H1 (cell line): ENCODE results near the gene MFAP4. TPM values are rescaled to one million over a fixed set of nuclear protein-coding genes. Genes with fewer than 3 reads are reported as not detected.

Source experiments
- CTCF ChIA-PET: fragments of 300-600 bp; sonication (Branson Sonifier 250); formaldehyde crosslinking; loops from one replicate; lab custom pipeline; 2021; ENCODE audit not compliant: partially characterized antibody; lab: Charles Lee
- POLR2A ChIA-PET: fragments of 300-600 bp; sonication (Branson Sonifier 250); formaldehyde crosslinking; loops from one replicate; lab custom pipeline; 2021; ENCODE audit warnings: inconsistent platforms; ENCODE audit not compliant: partially characterized antibody; lab: Charles Lee
- DNase-seq, 2 experiments: peaks; one replicate each; pipeline versions ENCODE4 v3.0.0 to v3.0.0-alpha.2; 2010 to 2022; ENCODE audit warnings: low spot score in 2 of 2, low read depth in 1 of 2, mixed read lengths in 1 of 2
- FAIRE-seq: peaks from 2 replicates; lab custom pipeline; 2011; peaks lifted over from hg19 to GRCh38; lab: Jason Lieb, UNC
- H2AFZ ChIP-seq: 2 replicates; pipeline ENCODE4 v1.8.1; 2012; ENCODE audit warnings: low read length, inconsistent platforms
- H2AK5ac ChIP-seq: 2 replicates; pipeline ENCODE4 v1.6.1; 2013; ENCODE audit warnings: low read depth, low read length
- H2BK120ac ChIP-seq: replicated peaks from 2 replicates; pipeline ENCODE3; 2013; ENCODE audit warnings: low read depth, low read length, inconsistent platforms
- H2BK12ac ChIP-seq: 2 replicates; pipeline ENCODE4 v1.6.1; 2013; ENCODE audit warnings: low read depth, low read length
- H2BK15ac ChIP-seq: 2 replicates; pipeline ENCODE4 v1.6.1; 2013; ENCODE audit warnings: low read length
- H2BK20ac ChIP-seq: 2 replicates; pipeline ENCODE4 v1.6.1; 2013; ENCODE audit warnings: low read length
- H2BK5ac ChIP-seq: 2 replicates; pipeline ENCODE4 v1.6.1; 2013; ENCODE audit warnings: low read depth, low read length
- H3K14ac ChIP-seq: 2 replicates; pipeline ENCODE4 v1.6.1; 2013; ENCODE audit warnings: inconsistent platforms; ENCODE audit not compliant: insufficient read length
- H3K18ac ChIP-seq: 2 replicates; pipeline ENCODE4 v1.6.1; 2013; ENCODE audit warnings: low read length; ENCODE audit errors: extremely low read depth
- H3K23ac ChIP-seq: 2 replicates; pipeline ENCODE4 v1.6.1; 2013; ENCODE audit warnings: inconsistent platforms; ENCODE audit not compliant: insufficient read length
- H3K23me2 ChIP-seq: 2 replicates; pipeline ENCODE4 v1.6.1; 2013; ENCODE audit warnings: low read depth, low read length
- H3K27ac ChIP-seq: 2 replicates; pipeline ENCODE4 v1.6.1; 2011; ENCODE audit warnings: low read depth, low read length, inconsistent platforms
- H3K27me3 ChIP-seq, 4 experiments: replicated peaks in 1 of 4; 1 replicate in 1 of 4; 2 replicates in 3 of 4; pipeline versions ENCODE4 v1.6.1 to v1.8.1; 2011 to 2013; ENCODE audit warnings: low read length in 3 of 4, mild to moderate bottlenecking in 3 of 4, inconsistent platforms in 2 of 4, mixed read lengths in 2 of 4, moderate library complexity in 1 of 4; ENCODE audit not compliant: control insufficient read depth in 3 of 4, insufficient read depth in 3 of 4; ENCODE audit errors: extremely low read depth in 1 of 4
- H3K36me3 ChIP-seq, 4 experiments: 2 replicates each; pipeline versions ENCODE4 v1.6.1 to v1.8.1; 2011 to 2013; ENCODE audit warnings: mild to moderate bottlenecking in 4 of 4, low read length in 3 of 4, moderate library complexity in 2 of 4, control low read depth in 1 of 4, inconsistent platforms in 1 of 4; ENCODE audit not compliant: insufficient read depth in 4 of 4, control insufficient read depth in 2 of 4
- H3K4ac ChIP-seq: replicated peaks from 2 replicates; pipeline ENCODE3; 2013; ENCODE audit warnings: low read length, low read depth, mixed read lengths, inconsistent platforms; ENCODE audit not compliant: insufficient read length
- H3K4me1 ChIP-seq, 4 experiments: replicated peaks in 1 of 4; 1 replicate in 1 of 4; 2 replicates in 3 of 4; pipeline versions ENCODE4 v1.6.1 to v1.8.1; 2011 to 2013; ENCODE audit warnings: low read length in 3 of 4, inconsistent platforms in 2 of 4, mixed read lengths in 1 of 4; ENCODE audit not compliant: insufficient read depth in 4 of 4, control insufficient read depth in 3 of 4
- H3K4me2 ChIP-seq, 2 experiments: 2 replicates each; pipeline versions ENCODE4 v1.6.1 to v1.8.1; 2011 to 2013; ENCODE audit warnings: low read depth in 2 of 2, low read length in 2 of 2, control low read depth in 1 of 2, inconsistent platforms in 1 of 2, mild to moderate bottlenecking in 1 of 2; ENCODE audit not compliant: insufficient read depth in 1 of 2
- H3K4me3 ChIP-seq, 4 experiments: fragments of 200-600, 300-600 bp in 1 of 4; sonication (generic), shearing (Covaris generic), sonication (Bioruptor Twin) in 1 of 4; 2 replicates each; pipeline versions ENCODE4 v1.5.1 to v1.8.1; 2011 to 2016; ENCODE audit warnings: low read length in 4 of 4, low read depth in 3 of 4, control low read depth in 2 of 4, inconsistent platforms in 2 of 4, mild to moderate bottlenecking in 2 of 4, mixed read lengths in 1 of 4, moderate library complexity in 1 of 4; ENCODE audit not compliant: insufficient read depth in 2 of 4; ENCODE audit errors: extremely low read depth in 1 of 4
- H3K56ac ChIP-seq: replicated peaks from 2 replicates; pipeline ENCODE3; 2013; ENCODE audit warnings: low read depth, mild to moderate bottlenecking, mixed read lengths, low read length, inconsistent platforms; ENCODE audit not compliant: insufficient read length
- H3K79me1 ChIP-seq: 2 replicates; pipeline ENCODE4 v1.6.1; 2013; ENCODE audit warnings: low read depth, low read length, control low read depth
- H3K79me2 ChIP-seq, 2 experiments: 2 replicates each; pipeline versions ENCODE4 v1.6.1 to v1.8.1; 2012 to 2013; ENCODE audit warnings: low read length in 2 of 2, mild to moderate bottlenecking in 2 of 2, inconsistent platforms in 1 of 2; ENCODE audit not compliant: insufficient read depth in 2 of 2, control insufficient read depth in 1 of 2
- H3K9ac ChIP-seq, 4 experiments: replicated peaks in 1 of 4; 1 replicate in 1 of 4; 2 replicates in 3 of 4; pipeline versions ENCODE4 v1.6.1 to v1.8.1; 2011 to 2013; ENCODE audit warnings: low read depth in 3 of 4, low read length in 3 of 4, control low read depth in 2 of 4, mild to moderate bottlenecking in 2 of 4, moderate library complexity in 2 of 4, inconsistent platforms in 1 of 4; ENCODE audit errors: extremely low read depth in 1 of 4
- H3K9me3 ChIP-seq, 2 experiments: 2 replicates each; pipeline versions ENCODE4 v1.6.1 to v1.8.1; 2012 to 2013; ENCODE audit warnings: mild to moderate bottlenecking in 2 of 2, moderate library complexity in 2 of 2, control low read depth in 1 of 2, inconsistent platforms in 1 of 2, low read depth in 1 of 2, low read length in 1 of 2, mixed read lengths in 1 of 2; ENCODE audit not compliant: insufficient read depth in 2 of 2
- H4K20me1 ChIP-seq, 2 experiments: replicated peaks in 1 of 2; 2 replicates each; pipeline versions ENCODE3 to v1.8.1; 2011 to 2013; ENCODE audit warnings: inconsistent platforms in 2 of 2, low read length in 2 of 2, mild to moderate bottlenecking in 1 of 2; ENCODE audit not compliant: insufficient read depth in 2 of 2, control insufficient read depth in 1 of 2
- H4K5ac ChIP-seq: 2 replicates; pipeline ENCODE4 v1.6.1; 2013; ENCODE audit warnings: low read length, low read depth, mixed read lengths, inconsistent platforms; ENCODE audit not compliant: insufficient read length
- H4K8ac ChIP-seq: 2 replicates; pipeline ENCODE4 v1.8.0; 2013; ENCODE audit warnings: mild to moderate bottlenecking, moderate library complexity, low read length, inconsistent platforms; ENCODE audit not compliant: insufficient read depth; ENCODE audit errors: extremely low read depth
- H4K91ac ChIP-seq: replicated peaks from 2 replicates; pipeline ENCODE3; 2013; ENCODE audit warnings: low read length, mixed read lengths, inconsistent platforms; ENCODE audit not compliant: insufficient read length
- BCL11A ChIP-seq, 2 experiments: IDR thresholded peaks; one replicate each; pipeline ENCODE4 v1.6.1; 2011; ENCODE audit warnings: low read depth in 2 of 2, low read length in 2 of 2, mild to moderate bottlenecking in 2 of 2
- CBX5 ChIP-seq: fragments of 300-800, 300-1000 bp; sonication (generic); IDR thresholded peaks from 2 replicates; pipeline ENCODE4 v1.7.1; 2016; ENCODE audit warnings: antibody characterized with exemption, low read length, low read depth
- CTBP2 ChIP-seq: IDR thresholded peaks from 2 replicates; pipeline ENCODE4 v1.7.0; 2011; ENCODE audit warnings: borderline replicate concordance, mild to moderate bottlenecking, moderate library complexity, mixed read lengths, low read length; ENCODE audit not compliant: insufficient read depth, insufficient read length
- KDM1A ChIP-seq: fragments of 200-600, 300-600 bp; sonication (generic); IDR thresholded peaks from 2 replicates; pipeline ENCODE4 v1.7.1; 2016; ENCODE audit warnings: mild to moderate bottlenecking, low read length, borderline replicate concordance
- KDM5A ChIP-seq: fragments of 200-600 bp; IDR thresholded peaks from 2 replicates; pipeline ENCODE4 v1.7.1; 2012; ENCODE audit warnings: mild to moderate bottlenecking, low read length, inconsistent platforms, mixed read lengths
- RAD21 ChIP-seq, 2 experiments: IDR thresholded peaks in 1 of 2; conservative IDR thresholded peaks in 1 of 2; 2 replicates each; pipeline ENCODE4 v1.6.1; 2011; ENCODE audit warnings: low read depth in 2 of 2, low read length in 2 of 2, improper control_type of control experiment in 1 of 2, inconsistent platforms in 1 of 2, mild to moderate bottlenecking in 1 of 2, moderate library complexity in 1 of 2
- SP2 ChIP-seq: IDR thresholded peaks from 2 replicates; pipeline ENCODE4 v1.6.1; 2012; ENCODE audit warnings: mild to moderate bottlenecking, low read length, inconsistent platforms
- SUZ12 ChIP-seq: fragments of 200-600 bp; sonication (generic); IDR thresholded peaks from 2 replicates; pipeline ENCODE4 v1.6.1; 2012; ENCODE audit warnings: mild to moderate bottlenecking, inconsistent platforms, low read length, moderate library complexity, mixed read lengths
- TAF7 ChIP-seq: optimal IDR thresholded peaks from 2 replicates; pipeline ENCODE3; 2011; ENCODE audit warnings: low read depth, mild to moderate bottlenecking, inconsistent platforms, low read length, moderate library complexity, borderline replicate concordance
- TBP ChIP-seq: IDR thresholded peaks from 2 replicates; pipeline ENCODE4 v1.6.1; 2011; ENCODE audit warnings: low read depth, low read length, improper control_type of control experiment
- WGBS, 2 experiments: shearing (Covaris generic) in 1 of 2; methylation state at CpG; one replicate each; pipeline versions ENCODE4 v1.1.6 to v1.1.7; 2013 to 2015; ENCODE audit warnings: low lambda C conversion rate in 2 of 2, mixed read lengths in 2 of 2, inconsistent platforms in 1 of 2, low coverage in 1 of 2, missing lambda C conversion rate in 1 of 2; ENCODE audit not compliant: insufficient replicate concordance in 2 of 2, insufficient coverage in 1 of 2, insufficient read length in 1 of 2; ENCODE audit errors: extremely low coverage in 1 of 2, missing lambda C conversion rate in 1 of 2; 5-methylcytosine and 5-hydroxymethylcytosine counted together
- polyA plus RNA-seq, 7 experiments: library from polyadenylated mRNA; depleted of rRNA in 3 of 7; stranded (reverse) in 5 of 7; unstranded in 2 of 7; fragments of >200 nt in 5 of 7; fragments of 200-250 nt in 2 of 7; gene quantifications; 1 replicate in 5 of 7; 2 replicates in 1 of 7; 4 replicates in 1 of 7; pipeline versions ENCODE4 v1.2.1 to v1.2.3, GENCODE V29; 2011 to 2013; ENCODE audit warnings: missing spikeins in 2 of 7, mixed read lengths in 2 of 7
- total RNA-seq: library from RNA; stranded (reverse); fragmentation: NEBNext Ultra II Directional; extraction: Animal tissue kit (Norgen Biotek cat#: 25700); gene quantifications from 2 replicates; pipeline ENCODE4 v1.2.1, GENCODE V29; 2021
- TF ChIP-seq, protein P1 (sequence below): IDR thresholded peaks from 2 replicates; pipeline ENCODE4 v1.6.1; 2011; ENCODE audit warnings: low read length, improper control_type of control experiment
- TF ChIP-seq, protein P2 (sequence below): IDR thresholded peaks from 2 replicates; pipeline ENCODE4 v1.6.1; 2012; ENCODE audit warnings: inconsistent platforms

The MFAP4 gene
- total and polyA plus RNA-seq, 2 of the 8 experiments (the other 6 are each of a cell fraction or from before 2014, with no cell fraction given) = 3.1 to 3.6 TPM

DNA sequence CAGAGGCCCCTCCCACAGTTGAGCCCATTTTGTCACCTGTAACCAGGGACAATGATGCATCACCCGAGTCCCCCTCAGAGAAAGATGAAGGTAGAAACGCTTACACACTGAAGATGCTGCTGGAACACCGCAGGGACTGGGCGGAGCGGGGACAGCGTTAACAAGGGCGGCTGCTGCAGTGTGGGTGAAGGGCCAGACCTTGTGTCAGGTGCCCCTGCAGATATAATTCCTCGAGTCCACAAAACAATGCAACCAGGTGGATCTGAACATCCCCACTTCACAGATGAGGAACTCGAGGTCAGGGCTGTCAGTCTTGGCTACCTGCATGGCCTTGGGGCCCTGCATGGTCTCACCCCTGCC is 15.0 kb downstream of the MFAP4 start:
- Histone ChIP-seq H3K23ac (no peak overlapping the region), H3K23me2 (no peaks in the 10 kb centered on the region), H3K4ac (no peak overlapping the region), H3K9ac (no peak overlapping the region), H2BK5ac (no peak overlapping the region), H2AK5ac (no peak overlapping the region), H4K5ac (no peak overlapping the region), H3K56ac (no peak overlapping the region), H2BK20ac (no peak overlapping the region), H3K4me1 (peaks cover 0 to 3% (median 2%) of the 10 kb centered on the region in 4 experiments; a peak in 5 of 7 replicates), H3K27me3 (no peaks in the 10 kb centered on the region), H3K18ac (no peak overlapping the region), H3K27ac (no peak overlapping the region), H3K79me1 (no peaks in the 10 kb centered on the region; the same call in 1 of the 2 replicates), H3K9me3 (no peaks in the 10 kb centered on the region), H3K4me3 (no peak overlapping the region), H3K79me2 (peaks cover 0 to 4% of the 10 kb centered on the region in 2 experiments; a peak in 1 of 4 replicates), H4K91ac (no peak overlapping the region), H3K4me2 (no peak overlapping the region), H3K14ac (no peak overlapping the region), H4K8ac (no peak overlapping the region), H2AFZ (no peak overlapping the region), H3K36me3 (no peaks in the 10 kb centered on the region), H2BK15ac (0 out of 2 replicates have a peak overlapping the region, but pooled peaks have one; percentile 49), H4K20me1 (no peaks in the 10 kb centered on the region), H2BK12ac (no peak overlapping the region), H2BK120ac (no peak overlapping the region)
- DNase-seq (no peak), FAIRE-seq (no peak)
- CTCF ChIA-PET = interaction anchor here (0.7 to 2.0 kb wide), 3 partner anchors 9 to 84 kb away, joined by 3 to 5 read pairs (median 5); no protein-coding TSS in a partner anchor
- WGBS, 2 experiments = 91% methylated on average over 9 of the region's 9 CpGs; no CpG with 5 or more reads in 1 of the 2 experiments
- POLR2A ChIA-PET = interaction anchor here (1.4 kb wide), 1 partner anchor 9 kb away, joined by 3 read pairs; the partner anchor contains the start of gene B9D1
- TF ChIP-seq SP2 = no peak
- no peak for TF ChIP-seq CBX5
- TF ChIP-seq KDM5A = no peak
- TF ChIP-seq TBP = no peak
- no peak for TF ChIP-seq BCL11A (IDR thresholded peaks at IDR 0.05; ENCODE audit: low read depth in 2 of 2, low read length in 2 of 2)
- no peak for TF ChIP-seq KDM1A
- TF ChIP-seq, protein P1, sequence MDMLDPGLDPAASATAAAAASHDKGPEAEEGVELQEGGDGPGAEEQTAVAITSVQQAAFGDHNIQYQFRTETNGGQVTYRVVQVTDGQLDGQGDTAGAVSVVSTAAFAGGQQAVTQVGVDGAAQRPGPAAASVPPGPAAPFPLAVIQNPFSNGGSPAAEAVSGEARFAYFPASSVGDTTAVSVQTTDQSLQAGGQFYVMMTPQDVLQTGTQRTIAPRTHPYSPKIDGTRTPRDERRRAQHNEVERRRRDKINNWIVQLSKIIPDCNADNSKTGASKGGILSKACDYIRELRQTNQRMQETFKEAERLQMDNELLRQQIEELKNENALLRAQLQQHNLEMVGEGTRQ = no peak
- no peak for TF ChIP-seq CTBP2
- no peak for TF ChIP-seq TAF7
- no peak for TF ChIP-seq SUZ12
- TF ChIP-seq RAD21 (IDR thresholded peaks at IDR 0.05 in 1 of 2, conservative IDR thresholded peaks at IDR 0.05 in 1 of 2; ENCODE audit: low read depth in 2 of 2, low read length in 2 of 2) = no peak
- TF ChIP-seq, protein P2, sequence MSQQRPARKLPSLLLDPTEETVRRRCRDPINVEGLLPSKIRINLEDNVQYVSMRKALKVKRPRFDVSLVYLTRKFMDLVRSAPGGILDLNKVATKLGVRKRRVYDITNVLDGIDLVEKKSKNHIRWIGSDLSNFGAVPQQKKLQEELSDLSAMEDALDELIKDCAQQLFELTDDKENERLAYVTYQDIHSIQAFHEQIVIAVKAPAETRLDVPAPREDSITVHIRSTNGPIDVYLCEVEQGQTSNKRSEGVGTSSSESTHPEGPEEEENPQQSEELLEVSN = no peak
